ENCODE measurements around the gene LALBA.

Gene LALBA

GRCh38 chr12:48602192-48602989 lies 32.5 kb upstream of the LALBA start:
- H3K4me3 ChIP-seq (IDR thresholded peaks at IDR 0.05; ENCODE audit: insufficient read depth, low read depth, low read length), result no peak overlapping the region
- no peak for TF ChIP-seq CTCF (conservative IDR thresholded peaks at IDR 0.05; ENCODE audit: low read depth, low read length)

GRCh38 chr12:48601013-48601756 lies 31.3 kb upstream of the LALBA start:
- H3K36me3 ChIP-seq (ENCODE audit: insufficient read depth), result no peaks in the 10 kb centered on the region
- TF ChIP-seq CTCF (conservative IDR thresholded peaks at IDR 0.05; ENCODE audit: low read depth, low read length), result no peak
- H3K27me3 ChIP-seq (ENCODE audit: insufficient read depth, low read depth), result no peaks in the 10 kb centered on the region
- H3K4me1 ChIP-seq (ENCODE audit: low read depth, poor library complexity, severe bottlenecking), result no peaks in the 10 kb centered on the region
- H3K9ac ChIP-seq, result no peak overlapping the region
- no peaks in the 10 kb centered on the region for H4K20me1 ChIP-seq (ENCODE audit: insufficient read depth)
- H3K4me2 ChIP-seq, result no peak overlapping the region
- no peaks in the 10 kb centered on the region for H3K79me2 ChIP-seq (ENCODE audit: insufficient read depth, low read depth)
- H3K27ac ChIP-seq, result no peak overlapping the region
- H2AFZ ChIP-seq (ENCODE audit: low read depth), result no peak overlapping the region
- H3K4me3 ChIP-seq (IDR thresholded peaks at IDR 0.05; ENCODE audit: insufficient read depth, low read depth, low read length), result no peak overlapping the region

More at GRCh38 chr12:48602192-48602989, 32.5 kb upstream of the LALBA start:
- no peak overlapping the region for H2AFZ ChIP-seq (ENCODE audit: low read depth)
- no peak overlapping the region for H3K27ac ChIP-seq
- H3K4me1 ChIP-seq (ENCODE audit: low read depth, poor library complexity, severe bottlenecking), result no peaks in the 10 kb centered on the region
- no peaks in the 10 kb centered on the region for H4K20me1 ChIP-seq (ENCODE audit: insufficient read depth)
- no peak overlapping the region for H3K9ac ChIP-seq
- no peaks in the 10 kb centered on the region for H3K36me3 ChIP-seq (ENCODE audit: insufficient read depth)
- H3K27me3 ChIP-seq (ENCODE audit: insufficient read depth, low read depth), result no peaks in the 10 kb centered on the region
- no peaks in the 10 kb centered on the region for H3K79me2 ChIP-seq (ENCODE audit: insufficient read depth, low read depth)
- no peak overlapping the region for H3K4me2 ChIP-seq

- Histone ChIP-seq H3K4me2 (no peak overlapping the region), H3K9ac (no peak overlapping the region), H3K27ac (no peak overlapping the region), H4K20me1 (ENCODE audit: insufficient read depth) (no peaks in the 10 kb centered on the region), H3K27me3 (ENCODE audit: insufficient read depth, low read depth) (no peaks in the 10 kb centered on the region), H2AFZ (ENCODE audit: low read depth) (no peak overlapping the region), H3K4me1 (ENCODE audit: low read depth, poor library complexity, severe bottlenecking) (no peaks in the 10 kb centered on the region), H3K4me3 (IDR thresholded peaks at IDR 0.05; ENCODE audit: insufficient read depth, low read depth, low read length) (no peak overlapping the region), H3K36me3 (ENCODE audit: insufficient read depth) (no peaks in the 10 kb centered on the region), H3K79me2 (ENCODE audit: insufficient read depth, low read depth) (no peaks in the 10 kb centered on the region)
- TF ChIP-seq CTCF (conservative IDR thresholded peaks at IDR 0.05; ENCODE audit: low read depth, low read length), result no peak
Measured at GRCh38 chr12:48600552-48600951, 30.7 kb upstream of the LALBA start.

- Histone ChIP-seq H3K9ac (no peak overlapping the region), H3K36me3 (ENCODE audit: insufficient read depth) (no peaks in the 10 kb centered on the region), H3K27me3 (ENCODE audit: insufficient read depth, low read depth) (no peaks in the 10 kb centered on the region), H3K27ac (no peak overlapping the region), H4K20me1 (ENCODE audit: insufficient read depth) (no peaks in the 10 kb centered on the region), H3K4me3 (IDR thresholded peaks at IDR 0.05; ENCODE audit: insufficient read depth, low read depth, low read length) (no peak overlapping the region), H3K4me2 (no peak overlapping the region), H2AFZ (ENCODE audit: low read depth) (no peak overlapping the region), H3K4me1 (ENCODE audit: low read depth, poor library complexity, severe bottlenecking) (no peaks in the 10 kb centered on the region), H3K79me2 (ENCODE audit: insufficient read depth, low read depth) (no peaks in the 10 kb centered on the region)
- TF ChIP-seq CTCF (conservative IDR thresholded peaks at IDR 0.05; ENCODE audit: low read depth, low read length), result no peak
Measured at GRCh38 chr12:48592591-48593086, 22.8 kb upstream of the LALBA start.

All from KMS-11 (cell line).